Uterus (tissue), 4 donors: ENCODE data around the gene NACC2. TPM values are rescaled to one million over a fixed set of nuclear protein-coding genes. Genes with fewer than 3 reads are reported as not detected.

ENCODE experiments used
- DNase-seq, 2 donors: peaks; one replicate each; pipeline ENCODE4 v3.0.0-alpha.2; 2019 to 2020
- H3K27ac ChIP-seq, 2 donors: fragments of 200-600 bp; sonication (generic); 1 replicate in 1 of 2; 2 replicates in 1 of 2; pipeline ENCODE4 v1.5.1; 2016 to 2018
- H3K27me3 ChIP-seq, 2 donors: fragments of 200-600 bp; sonication (generic); one replicate each; pipeline ENCODE4 v1.5.1; 2018 to 2019; ENCODE audit warnings: control low read depth in 1 of 2
- H3K36me3 ChIP-seq, 2 donors: fragments of 200-600 bp; sonication (generic); one replicate each; pipeline ENCODE4 v1.5.1; 2019; ENCODE audit warnings: control low read depth in 1 of 2
- H3K4me1 ChIP-seq, 2 donors: fragments of 200-600 bp; sonication (generic); one replicate each; pipeline ENCODE4 v1.5.1; 2018 to 2019; ENCODE audit warnings: control low read depth in 1 of 2
- H3K4me3 ChIP-seq, 2 donors: fragments of 200-600 bp; sonication (generic); 1 replicate in 1 of 2; 2 replicates in 1 of 2; pipeline ENCODE4 v1.5.1; 2018 to 2019; ENCODE audit warnings: mild to moderate bottlenecking in 1 of 2
- H3K9me3 ChIP-seq, 2 donors: fragments of 200-600 bp; sonication (generic); one replicate each; pipeline ENCODE4 v1.5.1; 2019; ENCODE audit warnings: control low read depth in 1 of 2
- POLR2A ChIP-seq, 2 donors: fragments of 450-650 bp; IDR thresholded peaks; one replicate each; pipeline ENCODE4 v1.6.1; 2016; ENCODE audit warnings: antibody characterized with exemption in 2 of 2, mild to moderate bottlenecking in 1 of 2, moderate library complexity in 1 of 2
- intact Hi-C: fragments of 100-400 bp; cut with DNase I; formaldehyde crosslinking; loops from one replicate; pipeline ENCODE4 v1.15.1; 2023; ENCODE audit warnings: low total_unique reads
- total RNA-seq, 4 donors: library from RNA; depleted of rRNA in 3 of 4; stranded (reverse); fragments of >200 nt in 3 of 4; gene quantifications; one replicate each; pipeline versions ENCODE4 v1.1.0 to v1.2.4, GENCODE V29; 2014 to 2023
- TF ChIP-seq, protein P1 (sequence below), 4 experiments: fragments of 200-600 bp in 2 of 4; fragments of 450-650 bp in 2 of 4; sonication (generic) in 2 of 4; IDR thresholded peaks; one replicate each; pipeline ENCODE4 v1.5.1; 2016 to 2019; ENCODE audit warnings: antibody characterized with exemption in 4 of 4, mild to moderate bottlenecking in 2 of 4, moderate library complexity in 1 of 4
- donor health status: DM: yes; HTN: yes; CAD: no.

The NACC2 gene, protein sequence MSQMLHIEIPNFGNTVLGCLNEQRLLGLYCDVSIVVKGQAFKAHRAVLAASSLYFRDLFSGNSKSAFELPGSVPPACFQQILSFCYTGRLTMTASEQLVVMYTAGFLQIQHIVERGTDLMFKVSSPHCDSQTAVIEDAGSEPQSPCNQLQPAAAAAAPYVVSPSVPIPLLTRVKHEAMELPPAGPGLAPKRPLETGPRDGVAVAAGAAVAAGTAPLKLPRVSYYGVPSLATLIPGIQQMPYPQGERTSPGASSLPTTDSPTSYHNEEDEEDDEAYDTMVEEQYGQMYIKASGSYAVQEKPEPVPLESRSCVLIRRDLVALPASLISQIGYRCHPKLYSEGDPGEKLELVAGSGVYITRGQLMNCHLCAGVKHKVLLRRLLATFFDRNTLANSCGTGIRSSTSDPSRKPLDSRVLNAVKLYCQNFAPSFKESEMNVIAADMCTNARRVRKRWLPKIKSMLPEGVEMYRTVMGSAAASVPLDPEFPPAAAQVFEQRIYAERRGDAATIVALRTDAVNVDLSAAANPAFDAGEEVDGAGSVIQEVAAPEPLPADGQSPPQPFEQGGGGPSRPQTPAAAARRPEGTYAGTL
- total RNA-seq: 10 to 100 TPM in 3 of 4 donors, 1 to 10 TPM in 1; 8.2 to 57.5 (median 19.1) TPM

DNA sequence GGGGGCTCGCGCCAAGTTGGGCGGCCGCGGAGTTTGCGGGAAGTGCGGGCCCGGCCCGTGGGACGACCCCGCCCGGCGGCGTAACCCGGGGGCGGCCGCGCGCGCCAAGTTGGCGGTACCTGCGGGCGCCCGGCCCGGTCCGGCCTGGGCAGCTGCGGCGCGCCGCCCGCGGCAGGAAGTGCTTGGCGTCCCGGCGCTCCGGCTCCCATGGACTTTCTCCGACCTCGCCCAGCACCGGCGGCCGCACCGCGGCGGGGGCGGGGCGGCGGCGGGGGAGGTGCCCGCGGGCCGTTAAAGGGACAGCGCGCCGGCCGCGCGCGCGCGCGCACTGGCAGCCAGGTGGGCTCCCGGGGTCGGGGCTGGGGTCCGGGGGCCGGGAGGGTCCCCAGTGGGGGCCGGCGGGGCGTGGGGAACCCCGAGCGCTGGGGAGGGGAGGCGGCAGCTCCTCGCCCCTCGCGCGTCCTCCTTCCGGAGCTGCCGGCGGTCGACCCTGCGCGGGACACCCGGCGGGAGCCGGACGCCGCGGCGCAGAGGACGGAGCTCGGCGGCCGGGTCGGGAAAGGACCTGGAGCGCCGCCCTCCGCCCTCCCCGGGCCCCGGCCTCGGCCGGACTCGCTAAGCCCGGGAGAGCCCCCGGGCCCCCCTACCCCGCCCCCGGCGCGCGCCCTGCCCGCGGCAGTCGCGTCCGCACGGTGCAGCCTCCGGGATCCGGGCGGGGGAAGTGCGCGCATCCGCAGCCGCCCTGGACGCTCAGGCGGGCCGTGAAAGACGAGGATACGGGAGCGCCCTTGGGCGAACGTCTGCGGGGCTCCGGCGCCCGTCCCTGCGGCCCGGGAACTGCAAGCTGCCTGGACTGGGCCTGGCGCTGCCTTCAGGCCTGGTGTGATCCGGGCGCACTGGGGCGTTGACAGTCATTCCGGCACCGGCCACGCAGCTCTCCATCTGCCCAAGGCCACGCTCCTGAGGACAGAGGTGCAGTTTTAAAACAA, at the start of gene NACC2:
NACC2 (minus strand) TSS at position 220 of the 989 bp plus-strand sequence. CDS start 44,768 bp downstream, outside the sequence.
- Histone ChIP-seq H3K4me1 (peaks cover 0 to 26% of the 10 kb centered on the region in 2 donors), H3K36me3 (no peaks in the 10 kb centered on the region), H3K4me3 (peak within 1 kb of the TSS; percentile 82 to 86), H3K27ac (peak within 1 kb of the TSS; percentile 93 to 94), H3K9me3 (no peaks in the 10 kb centered on the region), H3K27me3 (no peaks in the 10 kb centered on the region)
- intact Hi-C loops: no loop called here
- TF ChIP-seq, protein P1, sequence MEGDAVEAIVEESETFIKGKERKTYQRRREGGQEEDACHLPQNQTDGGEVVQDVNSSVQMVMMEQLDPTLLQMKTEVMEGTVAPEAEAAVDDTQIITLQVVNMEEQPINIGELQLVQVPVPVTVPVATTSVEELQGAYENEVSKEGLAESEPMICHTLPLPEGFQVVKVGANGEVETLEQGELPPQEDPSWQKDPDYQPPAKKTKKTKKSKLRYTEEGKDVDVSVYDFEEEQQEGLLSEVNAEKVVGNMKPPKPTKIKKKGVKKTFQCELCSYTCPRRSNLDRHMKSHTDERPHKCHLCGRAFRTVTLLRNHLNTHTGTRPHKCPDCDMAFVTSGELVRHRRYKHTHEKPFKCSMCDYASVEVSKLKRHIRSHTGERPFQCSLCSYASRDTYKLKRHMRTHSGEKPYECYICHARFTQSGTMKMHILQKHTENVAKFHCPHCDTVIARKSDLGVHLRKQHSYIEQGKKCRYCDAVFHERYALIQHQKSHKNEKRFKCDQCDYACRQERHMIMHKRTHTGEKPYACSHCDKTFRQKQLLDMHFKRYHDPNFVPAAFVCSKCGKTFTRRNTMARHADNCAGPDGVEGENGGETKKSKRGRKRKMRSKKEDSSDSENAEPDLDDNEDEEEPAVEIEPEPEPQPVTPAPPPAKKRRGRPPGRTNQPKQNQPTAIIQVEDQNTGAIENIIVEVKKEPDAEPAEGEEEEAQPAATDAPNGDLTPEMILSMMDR (IDR thresholded peaks at IDR 0.05): peak in 1 of 4 experiments; percentile 13
- TF ChIP-seq POLR2A (IDR thresholded peaks at IDR 0.05): peak; percentile 36 to 63
- peak; percentile 61 to 70 for DNase-seq

DNA sequence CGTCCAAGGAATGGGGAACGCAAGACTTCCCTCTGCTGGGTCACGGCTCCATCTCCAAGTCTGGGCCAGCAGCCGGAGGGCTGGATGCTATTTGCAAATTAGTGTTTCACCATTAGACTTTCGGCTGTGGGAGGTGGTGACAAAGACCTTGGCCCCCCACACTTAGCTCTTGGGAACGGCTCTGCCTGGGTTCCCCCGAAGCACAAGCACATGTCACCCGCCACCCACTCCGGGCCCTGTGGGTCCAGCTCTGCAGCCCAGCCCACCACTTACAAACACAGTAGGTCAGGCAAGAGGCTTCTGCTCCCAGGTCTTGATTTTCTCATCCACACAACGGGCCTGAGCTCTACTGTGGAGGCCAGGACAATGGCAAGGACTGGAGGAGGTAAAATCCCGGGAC, 49.4 kb upstream of the NACC2 start:
- DNase-seq: no peak

DNA sequence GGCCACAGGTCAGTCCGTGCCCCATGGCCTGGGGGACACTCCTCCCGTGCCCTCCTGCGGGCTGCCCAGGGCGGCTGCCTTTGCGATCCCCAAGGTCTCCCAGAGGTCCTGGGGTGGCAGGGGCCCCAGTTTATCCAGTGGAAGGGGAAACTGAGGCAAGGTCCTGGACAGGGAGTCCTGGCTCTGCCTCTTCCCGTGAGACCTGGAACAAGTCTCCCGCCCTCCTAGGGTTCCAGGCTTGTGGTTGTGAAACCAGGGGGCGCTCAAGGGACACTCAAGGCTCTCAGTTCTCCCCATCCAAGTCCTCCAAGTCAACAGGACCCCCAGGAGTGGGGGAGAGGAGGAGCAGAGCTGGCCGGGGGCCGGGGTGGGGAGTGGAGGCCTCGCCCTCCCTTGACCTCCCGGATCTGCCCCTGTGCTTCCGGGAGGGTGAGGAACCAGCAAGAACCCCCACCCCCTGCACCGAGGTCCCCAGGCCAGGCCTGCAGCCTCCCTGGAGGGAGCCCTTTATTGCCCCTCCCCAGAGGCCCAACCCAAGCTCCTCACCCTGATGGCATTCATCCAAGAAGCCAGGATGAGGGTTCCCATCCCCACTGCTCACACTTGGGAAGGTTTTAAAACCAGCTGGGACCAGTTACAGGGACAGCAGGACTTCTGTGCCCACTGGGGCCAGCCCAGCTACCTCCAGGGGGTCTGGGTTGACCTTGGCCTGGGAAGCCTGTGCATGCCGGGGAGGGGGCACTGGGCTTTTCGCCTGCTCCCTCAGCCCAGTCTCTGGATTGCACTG, 48.3 kb upstream of the NACC2 start:
- intact Hi-C loops: no loop called here
- H3K27me3 ChIP-seq: no peaks in the 10 kb centered on the region

More for the DNA sequence above, 49.4 kb upstream of the NACC2 start:
- Histone ChIP-seq H3K27ac (no peak overlapping the region), H3K4me1 (no peaks in the 10 kb centered on the region), H3K9me3 (no peaks in the 10 kb centered on the region), H3K27me3 (no peaks in the 10 kb centered on the region), H3K36me3 (no peaks in the 10 kb centered on the region), H3K4me3 (no peak overlapping the region)
- TF ChIP-seq, protein P1 (IDR thresholded peaks at IDR 0.05): no peak
- TF ChIP-seq POLR2A (IDR thresholded peaks at IDR 0.05): no peak
- intact Hi-C loops: no loop called here

DNA sequence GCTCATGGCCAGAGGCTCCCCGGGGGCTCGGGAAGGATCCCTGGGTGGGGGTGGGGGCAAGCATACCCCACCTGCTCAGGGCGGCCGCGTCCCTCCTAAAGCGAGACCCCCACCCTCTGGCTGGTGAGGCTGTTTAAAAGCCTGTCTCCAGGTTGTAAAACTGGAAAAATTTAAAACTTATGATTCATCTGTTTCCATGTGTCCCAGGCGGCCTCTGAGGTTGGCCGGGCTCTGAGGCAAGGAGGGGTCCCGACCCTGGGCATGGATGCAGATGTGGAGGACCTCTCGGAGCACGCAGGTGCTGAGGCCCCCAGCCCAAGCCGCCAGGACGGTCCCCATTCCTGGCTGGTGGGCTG, 47.7 kb upstream of the NACC2 start:
- intact Hi-C loops: no loop called here
- Histone ChIP-seq H3K36me3 (no peaks in the 10 kb centered on the region), H3K27me3 (no peaks in the 10 kb centered on the region), H3K9me3 (no peaks in the 10 kb centered on the region), H3K4me3 (no peak overlapping the region), H3K4me1 (no peaks in the 10 kb centered on the region), H3K27ac (no peak overlapping the region)
- DNase-seq: no peak
- TF ChIP-seq, protein P1 (IDR thresholded peaks at IDR 0.05): no peak
- no peak for TF ChIP-seq POLR2A (IDR thresholded peaks at IDR 0.05)

More for the DNA sequence above, 48.3 kb upstream of the NACC2 start:
- no peak overlapping the region for H3K4me3 ChIP-seq
- no peak overlapping the region for H3K27ac ChIP-seq
- no peaks in the 10 kb centered on the region for H3K36me3 ChIP-seq
- TF ChIP-seq, protein P1 (IDR thresholded peaks at IDR 0.05): no peak
- TF ChIP-seq POLR2A (IDR thresholded peaks at IDR 0.05): no peak
- no peak for DNase-seq
- H3K9me3 ChIP-seq: no peaks in the 10 kb centered on the region
- H3K4me1 ChIP-seq: no peaks in the 10 kb centered on the region
